Left kidney (tissue), 2 donors: ENCODE measurements around the gene HNRNPC. TPM values are rescaled to one million over a fixed set of nuclear protein-coding genes. Genes with fewer than 3 reads are reported as not detected.
"Not testable (repeated sequence)": the region's sequence is repeated elsewhere in the genome, so short reads cannot be mapped to it uniquely, and the experiment has no call there.

Source experiments
- DNase-seq: peaks from one replicate; pipeline ENCODE4 v3.0.0-alpha.2; 2013
- polyA plus RNA-seq: library from polyadenylated mRNA; unstranded; fragments of 120-200 nt; gene quantifications from one replicate; pipeline ENCODE4 v1.2.1, GENCODE V29; 2013; ENCODE audit not compliant: insufficient read length

HNRNPC gene
- polyA plus RNA-seq, 1 donor, result 908 TPM

- DNase-seq, result no peak
Measured at GRCh38 chr14:21248739-21249411, 20.4 kb downstream of the HNRNPC start.

- no peak for DNase-seq
Measured at GRCh38 chr14:21248338-21248737, 20.9 kb downstream of the HNRNPC start.

- no peak for DNase-seq
Measured at GRCh38 chr14:21245813-21246212, 23.4 kb downstream of the HNRNPC start.

- DNase-seq, result no peak
Measured at GRCh38 chr14:21244544-21244943, 24.7 kb downstream of the HNRNPC start.

GRCh38 chr14:21241218-21241819 lies 27.9 kb downstream of the HNRNPC start:
- DNase-seq, result no peak

GRCh38 chr14:21240417-21240816 lies 28.8 kb downstream of the HNRNPC start:
- no peak for DNase-seq

GRCh38 chr14:21238823-21239518 lies 30.3 kb downstream of the HNRNPC start:
- no peak for DNase-seq

- no peak for DNase-seq
Measured at GRCh38 chr14:21236948-21237797, 32.1 kb downstream of the HNRNPC start.

GRCh38 chr14:21234112-21234511 lies 35.1 kb downstream of the HNRNPC start:
- DNase-seq, result no peak

GRCh38 chr14:21233457-21234076 lies 35.7 kb downstream of the HNRNPC start:
- DNase-seq, result no peak

GRCh38 chr14:21231020-21231652 lies 38.1 kb downstream of the HNRNPC start:
- DNase-seq, result no peak

GRCh38 chr14:21229821-21230220 lies 39.4 kb downstream of the HNRNPC start:
- no peak for DNase-seq

- peak; percentile 14 for DNase-seq
Measured at GRCh38 chr14:21227981-21228380, 41.3 kb downstream of the HNRNPC start.

- DNase-seq, result no peak
Measured at GRCh38 chr14:21227150-21227549, 42.1 kb downstream of the HNRNPC start.

- DNase-seq, result no peak
Measured at GRCh38 chr14:21226467-21226866, 42.8 kb downstream of the HNRNPC start.

- not testable (repeated sequence) for DNase-seq
Measured at GRCh38 chr14:21225164-21225563, 44.1 kb downstream of the HNRNPC start.

GRCh38 chr14:21220874-21221477 lies 48.3 kb downstream of the HNRNPC start:
- no peak for DNase-seq

- DNase-seq, result no peak
Measured at GRCh38 chr14:21219561-21220111, 49.6 kb downstream of the HNRNPC start.

GRCh38 chr14:21219120-21219519 lies 50.1 kb downstream of the HNRNPC start:
- DNase-seq, result no peak

- DNase-seq, result no peak
Measured at GRCh38 chr14:21215879-21216251, 53.4 kb downstream of the HNRNPC start.
